ENCODE results near the gene LRRC4.

Gene LRRC4

DNA sequence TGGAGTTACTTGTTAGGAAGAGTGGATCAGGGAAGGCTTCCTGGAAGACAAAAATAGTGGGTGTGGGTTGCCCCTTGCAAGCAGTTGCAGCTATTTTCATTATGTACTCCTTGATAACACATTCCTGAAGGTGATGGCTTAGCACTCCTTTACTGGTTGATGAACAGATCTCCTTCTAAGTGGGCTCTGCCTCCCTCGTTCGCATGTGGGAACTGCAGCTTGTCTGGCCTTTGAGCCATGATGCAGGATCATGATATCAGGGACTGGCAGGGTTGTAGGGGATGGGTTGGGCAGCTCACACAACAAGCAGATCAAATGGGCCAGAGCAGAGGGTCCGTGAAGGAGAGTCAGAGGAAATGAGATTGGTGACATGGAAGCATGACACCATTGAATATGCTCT, 28.8 kb upstream of the LRRC4 start:
- Histone ChIP-seq H3K4me3 (no peak overlapping the region), H3K27ac (no peak overlapping the region)

DNA sequence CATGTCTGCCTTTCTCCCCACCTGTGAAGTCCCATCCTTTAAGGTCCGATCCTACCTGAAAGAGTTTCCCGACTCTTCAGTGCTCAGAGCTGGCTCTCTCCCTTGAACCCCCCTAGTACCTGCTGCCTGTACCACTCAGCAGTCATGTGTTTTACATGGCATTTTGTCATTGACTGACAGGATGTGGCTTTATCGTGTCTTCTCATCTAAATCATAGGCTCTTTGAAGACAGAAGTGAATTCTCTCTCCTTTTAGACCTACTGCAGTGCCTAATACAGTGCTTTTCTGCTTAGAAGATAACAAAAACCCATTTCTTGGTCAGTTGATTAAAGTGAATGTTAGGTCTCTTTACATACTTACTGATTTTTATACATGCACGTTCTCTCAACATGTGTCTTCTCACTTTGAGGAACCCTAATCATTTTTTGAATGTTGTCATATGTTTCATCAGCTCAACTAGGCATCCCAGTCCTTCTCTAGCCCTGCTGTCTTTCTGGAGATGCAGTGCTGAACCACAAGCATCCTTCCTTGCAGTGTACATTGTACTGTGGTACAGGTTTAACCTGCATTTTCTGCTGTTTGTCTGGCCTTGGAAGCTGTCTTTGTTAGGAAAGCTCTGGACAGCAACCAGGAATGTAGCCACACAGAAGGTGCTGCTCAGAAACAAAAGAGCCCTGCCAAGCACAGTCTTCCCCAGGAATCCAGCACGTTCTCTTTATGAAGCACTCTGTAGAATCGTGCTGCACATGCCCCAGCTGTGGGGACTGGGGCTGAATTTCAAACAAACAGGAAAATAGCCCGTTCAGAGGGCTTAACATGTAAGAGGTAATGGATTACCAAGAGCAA, 28.1 kb upstream of the LRRC4 start:
- H3K27ac ChIP-seq: no peak overlapping the region

DNA sequence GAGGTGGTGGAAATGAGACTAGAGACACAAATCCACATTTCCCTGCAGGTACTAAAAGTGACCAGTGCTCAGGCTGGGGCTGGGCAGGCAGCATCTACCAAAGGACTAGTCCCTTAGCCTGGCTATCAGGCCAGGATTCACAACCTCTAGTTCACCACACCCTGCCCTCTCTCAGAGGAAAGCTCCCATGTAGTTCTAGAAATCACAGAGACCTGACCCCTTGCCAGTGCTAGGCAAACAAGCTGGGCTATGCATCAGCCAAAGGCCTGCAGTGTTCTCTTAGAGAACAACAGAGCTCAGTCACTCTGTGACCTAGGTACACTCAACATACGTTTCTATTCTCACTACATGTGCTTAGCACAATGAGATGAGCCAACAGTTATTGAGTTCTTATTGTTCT, 26.7 kb upstream of the LRRC4 start:
- Histone ChIP-seq H3K27ac (no peak overlapping the region), H3K4me3 (no peak overlapping the region)

More for the DNA sequence above, 28.1 kb upstream of the LRRC4 start:
- H3K4me3 ChIP-seq: no peak overlapping the region

DNA sequence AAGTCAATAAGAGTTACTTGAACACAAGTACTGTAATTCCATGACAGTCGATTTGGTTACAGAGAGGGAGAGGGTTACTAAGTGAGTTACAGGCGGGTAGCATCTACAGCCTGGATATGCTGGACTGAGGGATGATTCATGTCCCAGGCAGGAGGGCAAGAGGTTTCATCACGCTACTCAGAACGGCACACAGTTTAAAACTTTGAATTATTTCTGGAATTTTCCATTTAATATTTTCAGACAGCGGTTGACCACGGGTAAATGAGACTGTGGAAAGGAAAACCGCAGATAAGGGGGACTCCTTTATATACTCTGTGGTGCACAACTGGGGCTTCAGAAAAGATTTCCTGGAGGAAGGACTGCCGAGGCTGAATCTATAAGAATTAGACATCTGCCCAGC, 25.7 kb upstream of the LRRC4 start:
- H3K27ac ChIP-seq: no peak overlapping the region
- no peak overlapping the region for H3K4me3 ChIP-seq

DNA sequence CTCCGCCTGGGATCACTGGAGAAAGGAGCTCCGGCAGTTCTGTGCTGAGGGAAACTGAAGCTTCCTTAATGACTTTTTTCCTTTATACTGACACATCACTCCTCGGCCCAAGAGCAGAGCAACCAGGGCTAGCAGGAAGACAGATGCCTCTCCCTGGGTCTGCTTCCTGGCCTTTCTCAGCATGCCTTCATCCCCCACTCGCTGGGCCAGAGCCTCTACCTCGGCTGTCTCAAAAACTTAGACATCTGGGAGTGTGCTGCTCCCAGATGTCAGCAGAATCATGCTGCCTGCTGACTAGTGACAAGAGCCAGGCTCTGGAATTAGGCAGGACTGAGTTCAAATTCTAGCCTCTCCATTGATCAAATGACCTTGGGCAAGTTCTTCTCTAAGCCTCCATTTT, 24.4 kb upstream of the LRRC4 start:
- Histone ChIP-seq H3K4me3 (no peak overlapping the region), H3K27ac (no peak overlapping the region)

DNA sequence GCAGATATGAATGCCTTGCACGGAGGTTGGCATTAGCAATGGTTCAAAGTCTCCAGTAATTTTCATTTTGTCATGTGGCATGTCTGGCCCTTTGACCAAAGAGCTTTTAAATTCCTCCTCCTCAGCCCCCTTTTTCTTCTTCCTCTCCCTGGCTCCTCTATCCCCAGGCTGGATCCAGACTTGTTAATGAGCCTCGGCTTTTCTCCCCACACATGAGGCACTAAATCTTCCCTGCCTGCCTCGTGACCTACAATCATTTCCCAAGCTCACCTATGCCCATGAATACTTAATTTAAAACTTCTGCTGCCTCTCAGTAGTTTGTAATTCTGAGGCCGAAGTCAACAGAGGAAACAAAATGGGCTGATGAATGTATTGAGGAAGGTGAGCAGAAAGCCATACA, 23.3 kb upstream of the LRRC4 start:
- no peak overlapping the region for H3K4me3 ChIP-seq

DNA sequence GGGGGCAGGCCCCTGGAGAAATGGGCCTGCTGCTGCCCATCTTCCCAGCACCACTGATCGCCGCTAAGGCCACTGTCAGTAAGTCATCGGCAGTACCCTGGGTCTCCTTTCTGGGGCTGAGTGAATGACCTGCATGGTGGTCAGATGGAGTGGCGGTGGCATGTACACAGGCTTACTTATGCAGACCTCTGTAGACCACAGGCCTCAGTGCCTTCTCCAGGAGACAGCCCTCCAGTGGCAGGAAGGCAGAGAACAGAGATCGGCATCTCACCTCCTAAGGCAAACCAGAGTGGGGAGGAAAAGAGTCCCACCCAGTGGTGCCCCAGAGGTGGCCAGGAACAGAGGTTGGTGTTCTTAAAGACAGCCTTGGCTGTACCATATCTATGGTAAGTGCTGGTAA, 22.8 kb upstream of the LRRC4 start:
- no peak overlapping the region for H3K27ac ChIP-seq
- H3K4me3 ChIP-seq: no peak overlapping the region

More for the DNA sequence above, 23.3 kb upstream of the LRRC4 start:
- H3K27ac ChIP-seq: no peak overlapping the region

DNA sequence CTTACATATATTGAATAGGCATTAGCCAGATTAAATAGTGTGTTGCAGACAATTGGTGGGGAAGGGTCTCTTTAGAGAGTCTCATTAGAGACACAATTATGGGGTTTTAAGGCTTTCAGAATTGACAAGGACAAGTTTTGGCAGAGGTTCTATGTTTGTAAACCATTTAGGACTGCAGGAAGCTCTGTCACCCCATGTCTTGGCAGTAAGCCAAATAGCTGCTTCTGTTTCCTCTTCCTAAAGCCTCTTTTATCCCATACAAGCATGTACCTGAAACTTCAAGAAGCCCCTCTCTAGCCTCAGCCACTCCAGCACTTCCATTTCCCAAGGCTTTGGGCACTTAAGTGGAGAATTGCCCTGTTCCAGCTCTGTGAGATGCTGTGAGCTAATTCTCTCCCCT, 21.8 kb upstream of the LRRC4 start:
- Histone ChIP-seq H3K4me3 (no peak overlapping the region), H3K27ac (no peak overlapping the region)

DNA sequence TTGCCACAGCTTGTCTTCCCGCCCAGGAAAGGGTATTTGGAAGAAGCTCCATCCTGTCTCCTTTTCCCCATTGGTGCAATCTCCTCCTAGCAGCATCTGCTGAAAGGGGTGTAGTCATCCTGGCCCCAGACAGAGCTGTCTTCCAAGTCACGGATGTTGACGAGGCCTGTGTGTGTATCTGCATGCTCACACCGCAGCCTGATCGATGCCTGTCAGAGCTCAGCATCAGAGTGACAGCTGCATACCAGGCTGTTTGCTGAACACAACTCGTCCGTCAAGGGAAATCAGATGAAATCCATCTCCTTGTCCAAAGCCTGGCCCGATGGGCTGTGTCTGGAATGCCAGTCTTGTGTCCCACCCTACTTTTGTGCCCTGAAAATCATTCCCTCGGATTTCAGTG, 21.2 kb upstream of the LRRC4 start:
- H3K27ac ChIP-seq: no peak overlapping the region
- H3K4me3 ChIP-seq: no peak overlapping the region

DNA sequence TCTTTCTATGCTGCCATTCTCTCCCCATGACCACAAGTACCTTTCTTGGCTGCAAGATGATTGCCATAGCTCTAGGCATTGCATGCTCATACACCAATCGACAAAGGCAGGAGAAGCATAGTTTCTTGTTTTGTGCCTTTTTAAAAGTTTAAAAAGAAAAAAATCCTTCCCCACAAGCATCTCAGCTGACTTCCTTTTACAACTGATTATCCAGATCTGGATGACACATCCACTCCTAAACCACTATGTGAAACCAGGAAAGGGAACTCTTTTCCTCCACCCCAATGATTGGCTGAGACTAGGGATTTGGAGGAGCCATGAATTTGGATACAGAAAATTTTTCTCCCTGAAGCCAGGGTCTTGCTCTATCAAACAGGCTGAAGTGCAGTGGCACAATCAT, 14.5 kb upstream of the LRRC4 start:
- Histone ChIP-seq H3K4me3 (no peak overlapping the region), H3K27ac (no peak overlapping the region)

DNA sequence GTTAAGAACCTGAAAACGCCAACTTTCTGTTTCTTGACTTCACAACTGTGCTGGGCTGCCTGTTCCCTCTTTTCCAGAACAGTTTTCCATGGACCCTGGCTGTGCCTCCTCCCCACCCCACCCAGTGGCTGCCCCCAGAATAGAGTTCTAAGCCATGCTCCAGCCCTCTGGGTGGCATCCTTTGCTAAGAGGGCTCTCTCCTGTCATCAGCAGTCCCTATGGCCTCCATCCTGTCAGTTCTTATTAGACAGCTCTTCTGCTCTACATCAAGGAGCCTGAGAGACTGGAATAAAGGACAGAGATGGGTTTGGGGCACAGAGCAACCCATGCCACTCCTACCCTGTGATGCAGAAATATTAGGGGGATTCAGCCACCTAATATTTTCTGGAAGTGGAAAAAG, 13.9 kb upstream of the LRRC4 start:
- no peak overlapping the region for H3K27ac ChIP-seq

DNA sequence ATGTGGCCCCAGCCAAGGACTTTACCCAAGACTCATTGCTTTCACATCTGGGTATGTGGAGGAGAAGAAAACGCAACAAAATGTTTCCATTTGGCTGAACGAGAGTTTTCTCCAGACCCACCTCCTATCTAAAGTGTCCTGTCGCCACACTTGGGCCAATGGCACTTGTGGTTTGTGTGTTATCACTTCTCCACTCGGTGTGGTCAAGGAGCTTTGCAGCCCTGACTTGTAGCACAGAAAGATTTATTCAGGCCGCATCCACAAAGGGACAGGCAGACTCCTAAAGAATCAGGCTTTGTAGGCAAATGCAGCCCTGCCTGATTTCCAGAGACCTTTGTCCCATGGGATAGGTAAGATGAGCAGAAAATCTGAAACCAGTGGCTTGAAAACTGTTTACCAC, 12.8 kb upstream of the LRRC4 start:
- no peak overlapping the region for H3K4me3 ChIP-seq
- no peak overlapping the region for H3K27ac ChIP-seq

More for the DNA sequence above, 13.9 kb upstream of the LRRC4 start:
- H3K4me3 ChIP-seq: no peak overlapping the region

DNA sequence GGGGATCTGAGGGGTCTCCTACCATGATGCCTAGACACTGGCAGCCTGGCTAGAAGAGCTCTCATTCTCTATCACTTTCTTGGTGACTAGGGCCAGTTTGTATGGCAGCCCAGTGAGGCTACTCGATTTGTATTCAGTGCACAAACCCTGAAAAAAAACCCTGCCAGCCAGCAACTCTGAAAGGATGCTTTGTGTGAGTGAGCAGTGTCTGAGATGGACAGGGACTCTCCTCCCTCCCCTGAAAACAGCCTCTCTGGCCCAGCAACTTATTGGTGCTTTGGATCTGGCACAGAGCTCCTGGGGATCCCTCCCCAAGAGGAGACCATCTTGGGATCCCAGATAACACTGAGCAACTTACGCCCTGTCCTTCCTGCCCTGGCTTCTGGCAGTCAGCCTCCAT, 10.8 kb upstream of the LRRC4 start:
- Histone ChIP-seq H3K4me3 (no peak overlapping the region), H3K27ac (no peak overlapping the region)

DNA sequence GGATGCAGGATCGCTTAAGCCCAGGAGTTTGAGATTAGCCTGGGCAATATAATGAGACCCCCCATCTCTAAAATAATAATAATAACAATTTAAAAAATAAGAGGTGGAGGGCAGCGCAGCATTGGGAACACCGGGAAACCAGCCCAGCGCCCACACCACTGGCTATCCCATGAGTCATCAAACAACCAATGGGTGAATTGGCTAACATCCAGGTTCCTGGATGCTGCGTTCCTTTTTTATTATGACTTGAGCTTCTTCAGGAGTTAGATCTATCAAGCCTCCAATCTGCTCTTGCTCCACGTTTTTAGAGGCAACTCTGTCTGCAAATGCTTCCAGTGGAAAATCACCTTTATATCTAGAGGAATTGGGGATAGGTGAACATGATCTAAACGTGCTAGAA, 10.0 kb upstream of the LRRC4 start:
- H3K27ac ChIP-seq: no peak overlapping the region
- H3K4me3 ChIP-seq: no peak overlapping the region

DNA sequence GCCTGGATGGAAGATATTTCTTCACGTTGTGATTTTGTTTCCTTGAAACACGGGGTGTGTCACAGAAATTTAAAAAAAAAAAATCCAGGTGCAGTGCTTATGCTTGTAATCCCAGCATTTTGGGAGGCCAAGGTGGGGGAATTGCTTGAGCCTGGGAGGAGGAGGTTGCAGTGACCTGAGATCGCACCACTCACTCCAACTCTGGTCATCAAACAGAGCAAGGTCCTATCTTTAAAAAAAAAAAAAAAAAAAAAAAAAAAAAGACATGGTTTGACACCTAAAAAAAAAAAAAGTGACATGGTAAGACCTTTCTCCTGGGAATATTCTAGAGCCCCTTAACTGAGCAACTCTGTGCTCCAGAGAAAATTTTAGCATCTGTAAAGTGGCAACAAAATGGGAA, 9.0 kb upstream of the LRRC4 start:
- Histone ChIP-seq H3K27ac (no peak overlapping the region), H3K4me3 (no peak overlapping the region)

DNA sequence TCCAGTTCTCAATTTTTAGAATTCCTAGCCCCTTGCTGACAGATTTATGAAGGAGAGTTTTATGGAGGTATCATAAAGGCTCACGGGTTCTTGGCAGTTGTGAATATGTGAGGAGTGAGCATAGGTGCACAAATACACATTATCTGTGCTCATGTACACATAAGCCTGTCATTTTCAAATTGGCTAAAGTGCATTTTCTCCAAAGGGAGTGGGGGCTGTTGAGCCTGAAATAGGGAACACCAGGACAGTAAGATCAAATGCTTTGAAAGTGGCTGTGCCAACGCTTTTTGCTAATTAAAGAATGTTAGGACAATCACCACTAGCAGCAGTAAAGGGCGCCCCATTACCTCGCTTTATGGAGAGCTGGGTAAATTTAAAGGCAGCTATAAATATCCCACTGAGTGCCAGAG, 8.3 kb upstream of the LRRC4 start:
- Histone ChIP-seq H3K27ac (no peak overlapping the region), H3K4me3 (no peak overlapping the region)

DNA sequence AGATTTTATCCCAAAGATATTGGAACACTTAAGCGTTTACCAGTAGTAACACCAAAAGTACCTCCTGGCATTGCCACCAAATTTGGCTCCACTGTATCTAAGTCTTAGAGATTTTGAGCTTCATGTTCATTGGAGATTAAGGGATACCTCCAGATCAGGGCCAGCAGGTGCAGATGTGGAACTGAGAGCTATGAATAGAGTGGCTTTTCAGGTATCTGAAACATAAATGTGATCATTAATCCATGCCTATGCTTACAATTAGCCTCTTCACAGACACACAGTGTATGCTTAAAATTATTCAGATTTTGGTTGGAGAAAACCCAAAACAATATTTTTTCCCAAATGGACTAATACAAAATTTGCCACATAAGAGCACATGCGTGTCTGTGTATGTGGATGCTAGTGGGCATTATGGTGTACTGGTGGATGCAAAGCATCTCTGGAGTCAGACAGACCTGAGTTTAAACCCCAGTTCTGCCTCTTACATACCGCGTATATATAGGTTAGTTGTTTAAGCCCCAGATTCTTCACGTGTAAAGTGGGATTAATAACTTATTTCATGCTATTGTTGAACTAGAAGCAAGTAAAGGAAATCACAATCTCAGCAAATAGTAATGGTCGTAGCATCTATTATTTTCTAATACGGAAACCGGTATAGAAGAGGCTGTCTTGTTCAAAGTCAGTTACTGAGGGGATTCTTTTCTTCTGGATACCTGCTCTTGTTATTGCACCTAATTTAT, 6.8 kb upstream of the LRRC4 start:
- Histone ChIP-seq H3K27ac (no peak overlapping the region), H3K4me3 (no peak overlapping the region)

DNA sequence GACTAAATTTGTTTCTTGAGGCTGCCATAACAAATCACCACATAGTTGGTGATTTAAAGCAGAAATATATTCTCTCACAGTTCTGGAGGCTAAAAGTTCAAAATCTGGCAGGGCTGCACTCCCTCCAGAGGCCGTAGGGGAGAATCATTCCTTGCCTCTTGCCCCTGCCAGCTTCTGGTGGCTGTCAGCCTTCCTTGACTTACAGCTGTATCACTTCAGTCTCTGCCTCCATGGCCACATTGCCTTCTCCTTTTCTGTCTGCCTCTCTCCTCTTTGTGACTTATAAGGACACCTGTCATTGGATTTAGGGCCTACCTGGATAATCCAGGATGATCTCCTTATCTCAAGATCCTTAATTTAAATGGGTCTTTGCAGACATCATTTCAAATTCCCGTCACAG, 5.8 kb upstream of the LRRC4 start:
- no peak overlapping the region for H3K4me3 ChIP-seq
- H3K27ac ChIP-seq: no peak overlapping the region

DNA sequence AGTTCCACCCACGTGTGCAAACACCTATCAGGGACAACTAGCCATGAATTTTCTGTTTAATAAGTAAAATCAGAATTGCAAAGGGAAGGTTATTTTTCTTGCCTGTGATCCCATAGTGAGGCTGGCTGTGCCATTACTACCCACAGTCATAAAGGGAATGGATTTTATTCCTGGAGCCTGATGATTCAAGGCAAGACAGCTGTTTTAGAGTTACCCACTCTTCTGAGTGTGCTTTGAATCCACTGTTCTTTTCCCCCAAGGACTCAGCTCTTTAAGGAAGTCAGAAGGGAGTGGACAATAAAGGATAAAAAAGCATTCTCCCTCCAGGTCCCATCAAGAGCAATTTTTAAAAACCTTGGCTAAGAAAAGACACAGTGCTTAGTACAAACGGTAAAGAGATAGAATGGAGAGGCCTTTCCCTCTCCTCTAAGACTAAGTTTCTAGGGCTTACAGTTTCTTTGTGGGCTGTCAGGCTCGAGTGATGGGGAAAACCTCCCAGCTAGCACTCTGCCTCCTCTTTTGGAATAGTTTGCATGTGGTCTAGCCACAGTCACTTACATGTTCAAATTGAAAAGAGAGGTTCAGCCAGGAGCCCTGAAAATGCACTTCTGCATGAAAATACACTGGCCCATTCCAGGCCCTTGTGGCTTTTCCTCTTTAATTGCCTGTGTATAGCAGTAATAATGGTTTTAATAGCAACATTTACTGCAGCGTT, 5.1 kb upstream of the LRRC4 start:
- H3K4me3 ChIP-seq: no peak overlapping the region
- H3K27ac ChIP-seq: no peak overlapping the region

DNA sequence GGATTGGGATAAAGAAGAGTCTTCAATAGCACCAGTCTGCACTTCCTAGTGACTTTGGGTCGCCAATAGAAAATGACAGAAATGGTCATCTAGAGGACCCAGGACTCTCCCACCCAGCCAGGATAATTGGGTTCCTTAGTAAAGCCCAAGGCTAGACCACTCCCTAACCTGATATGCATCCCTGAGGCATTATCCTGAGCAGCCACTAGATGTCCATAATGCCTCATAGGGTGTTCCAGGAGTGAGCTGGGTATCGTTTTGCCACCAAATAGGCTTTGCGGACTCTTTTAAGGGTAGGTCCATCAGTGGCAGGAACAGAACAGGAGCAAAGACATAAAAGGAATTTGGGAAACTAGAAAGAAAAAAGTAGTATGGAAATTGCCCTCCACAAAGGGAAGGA, 4.5 kb upstream of the LRRC4 start:
- no peak overlapping the region for H3K4me3 ChIP-seq
- no peak overlapping the region for H3K27ac ChIP-seq

DNA sequence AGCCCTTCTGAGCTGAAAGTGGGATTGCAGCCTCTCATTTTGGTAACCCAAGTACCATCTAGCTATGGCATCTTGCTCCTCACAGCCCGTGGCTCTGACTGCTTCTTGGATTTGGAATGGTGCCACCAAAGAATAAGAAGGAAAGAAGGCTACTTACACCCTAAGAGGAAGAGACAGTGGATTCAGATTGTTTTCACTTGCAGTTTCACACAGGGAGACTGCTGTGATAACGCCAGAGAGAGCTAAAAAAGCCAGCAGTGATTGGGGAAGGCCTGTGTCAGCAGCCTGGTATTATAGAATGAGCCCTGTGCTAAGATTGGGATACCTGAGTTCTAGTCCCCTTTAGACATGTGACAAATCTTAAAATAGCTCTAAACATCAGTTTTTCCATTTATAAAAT, 3.6 kb upstream of the LRRC4 start:
- Histone ChIP-seq H3K4me3 (no peak overlapping the region), H3K27ac (no peak overlapping the region)

All from skin epidermis (tissue), 12 donors.